NT2/D1 (cell line): ENCODE measurements around the gene AK5.

ENCODE experiments used
- SUZ12 ChIP-seq: IDR thresholded peaks from 2 replicates; pipeline ENCODE4 v1.6.1; 2011; ENCODE audit not compliant: insufficient read length, insufficient read depth; ENCODE audit errors: extremely low read depth
- YY1 ChIP-seq: IDR thresholded peaks from 2 replicates; pipeline ENCODE4 v1.6.1; 2011; ENCODE audit not compliant: insufficient read length, insufficient read depth
- ZNF274 ChIP-seq: IDR thresholded peaks from 2 replicates; pipeline ENCODE4 v1.6.1; 2011; ENCODE audit warnings: mild to moderate bottlenecking, low read depth, low read length

DNA sequence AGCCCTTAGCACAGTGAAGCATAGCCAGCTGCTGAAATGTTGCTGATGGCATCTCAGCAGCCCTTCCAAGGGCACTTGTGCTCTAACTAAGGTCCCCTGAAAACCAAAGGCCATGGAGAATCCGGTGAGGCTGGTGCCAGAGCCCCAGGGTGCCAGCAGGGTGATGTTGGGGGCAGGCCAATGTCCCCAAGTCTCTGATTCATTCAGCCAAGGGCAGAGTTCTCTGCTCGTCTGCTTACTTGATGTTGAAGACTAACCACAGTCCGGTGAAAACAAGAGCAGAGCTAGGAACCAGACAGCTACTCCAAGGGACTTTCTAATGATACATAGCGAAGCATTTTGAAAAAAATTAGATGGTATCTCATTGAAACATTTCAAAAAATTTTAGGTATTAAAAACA, 250.8 kb downstream of the AK5 start:
- no peak for TF ChIP-seq YY1
- no peak for TF ChIP-seq ZNF274
- no peak for TF ChIP-seq SUZ12
